Left ventricle myocardium inferior (tissue), 1 donor: ENCODE data around the gene PDE8A. TPM values are rescaled to one million over a fixed set of nuclear protein-coding genes. Genes with fewer than 3 reads are reported as not detected.

Experiments used
- DNase-seq: peaks from one replicate; pipeline ENCODE4 v3.0.0-alpha.2; 2020
- H3K27ac ChIP-seq: fragments of 200-600 bp; replicated peaks from 2 replicates; pipeline ENCODE4 v1.8.0; 2021
- H3K27me3 ChIP-seq: fragments of 200-600 bp; 2 replicates; pipeline ENCODE4 v1.8.0; 2021; ENCODE audit warnings: low read depth
- H3K36me3 ChIP-seq: fragments of 200-600 bp; 2 replicates; pipeline ENCODE4 v1.8.0; 2021
- H3K4me1 ChIP-seq: fragments of 200-600 bp; 2 replicates; pipeline ENCODE4 v1.8.0; 2021
- H3K4me3 ChIP-seq: fragments of 200-600 bp; 2 replicates; pipeline ENCODE4 v1.8.0; 2021; ENCODE audit warnings: mild to moderate bottlenecking, moderate library complexity
- H3K9me3 ChIP-seq: fragments of 200-600 bp; replicated peaks from 2 replicates; pipeline ENCODE4 v1.8.0; 2021
- intact Hi-C: fragments of 100-400 bp; cut with micrococcal nuclease; formaldehyde crosslinking; loops from one replicate; pipeline ENCODE4 v1.11.0; 2022
- total RNA-seq: library from RNA; stranded (reverse); fragmentation: NEBNext Ultra II Directional; extraction: Animal tissue kit (Norgen Biotek cat#: 25700); gene quantifications from one replicate; pipeline ENCODE4 v1.2.1, GENCODE V29; 2021
- TF ChIP-seq, protein P1 (sequence below): fragments of 200-600 bp; IDR thresholded peaks from 2 replicates; pipeline ENCODE4 v1.8.0; 2021; ENCODE audit warnings: antibody characterized with exemption, mild to moderate bottlenecking, borderline replicate concordance
- donor health status: DM: no; HTN: yes; CAD: no; lungs with severe emphysema.

The PDE8A gene
- total RNA-seq, 1 donor from 2014 or later, result 17.8 TPM

- TF ChIP-seq, protein P1, sequence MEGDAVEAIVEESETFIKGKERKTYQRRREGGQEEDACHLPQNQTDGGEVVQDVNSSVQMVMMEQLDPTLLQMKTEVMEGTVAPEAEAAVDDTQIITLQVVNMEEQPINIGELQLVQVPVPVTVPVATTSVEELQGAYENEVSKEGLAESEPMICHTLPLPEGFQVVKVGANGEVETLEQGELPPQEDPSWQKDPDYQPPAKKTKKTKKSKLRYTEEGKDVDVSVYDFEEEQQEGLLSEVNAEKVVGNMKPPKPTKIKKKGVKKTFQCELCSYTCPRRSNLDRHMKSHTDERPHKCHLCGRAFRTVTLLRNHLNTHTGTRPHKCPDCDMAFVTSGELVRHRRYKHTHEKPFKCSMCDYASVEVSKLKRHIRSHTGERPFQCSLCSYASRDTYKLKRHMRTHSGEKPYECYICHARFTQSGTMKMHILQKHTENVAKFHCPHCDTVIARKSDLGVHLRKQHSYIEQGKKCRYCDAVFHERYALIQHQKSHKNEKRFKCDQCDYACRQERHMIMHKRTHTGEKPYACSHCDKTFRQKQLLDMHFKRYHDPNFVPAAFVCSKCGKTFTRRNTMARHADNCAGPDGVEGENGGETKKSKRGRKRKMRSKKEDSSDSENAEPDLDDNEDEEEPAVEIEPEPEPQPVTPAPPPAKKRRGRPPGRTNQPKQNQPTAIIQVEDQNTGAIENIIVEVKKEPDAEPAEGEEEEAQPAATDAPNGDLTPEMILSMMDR, result no peak
- Histone ChIP-seq H3K27me3 (no peaks in the 10 kb centered on the region), H3K36me3 (no peaks in the 10 kb centered on the region), H3K4me3 (no peak overlapping the region), H3K4me1 (peaks cover 14% of the 10 kb centered on the region), H3K9me3 (no peaks in the 10 kb centered on the region), H3K27ac (no peak overlapping the region)
- no peak for DNase-seq
- intact Hi-C loops, result no loop called here
Observed at GRCh38 chr15:84940399-84940798, 41.3 kb upstream of the PDE8A start.

- intact Hi-C loops, result no loop called here
- Histone ChIP-seq H3K4me1 (peaks cover 24% of the 10 kb centered on the region), H3K27me3 (no peaks in the 10 kb centered on the region), H3K4me3 (no peak overlapping the region), H3K27ac (no peak overlapping the region), H3K9me3 (no peaks in the 10 kb centered on the region), H3K36me3 (no peaks in the 10 kb centered on the region)
- no peak for DNase-seq
- TF ChIP-seq, protein P1, result no peak
Observed at GRCh38 chr15:84942456-84942855, 39.2 kb upstream of the PDE8A start.

DNA sequence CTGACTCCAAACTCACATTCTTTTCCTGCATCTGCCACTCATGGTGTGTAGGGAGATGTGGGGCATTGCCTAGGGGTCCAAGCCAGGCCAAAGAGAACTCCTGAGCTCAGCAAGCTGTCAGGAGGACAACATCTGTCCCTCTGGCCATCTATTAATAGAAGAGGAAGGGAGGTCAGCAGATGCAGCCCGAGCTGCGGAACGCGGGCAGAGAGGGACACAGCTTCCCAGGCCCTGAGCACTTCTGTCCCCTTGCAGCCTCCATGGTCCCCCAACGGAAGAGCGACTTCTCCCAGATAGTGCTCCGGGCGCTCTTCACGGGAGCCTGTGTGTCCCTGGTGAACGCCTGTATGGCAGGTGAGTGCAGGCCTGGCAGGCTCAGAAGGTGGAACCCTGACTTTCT, 37.3 kb upstream of the PDE8A start:
- intact Hi-C loops, result no loop called here
- H3K36me3 ChIP-seq, result no peaks in the 10 kb centered on the region
- no peak for DNase-seq
- H3K4me1 ChIP-seq, result peaks cover 38% of the 10 kb centered on the region
- peak overlapping the region; percentile 36 for H3K4me3 ChIP-seq
- H3K27me3 ChIP-seq, result no peaks in the 10 kb centered on the region
- TF ChIP-seq, protein P1, result no peak
- H3K27ac ChIP-seq, result peak overlapping the region; percentile 74
- no peaks in the 10 kb centered on the region for H3K9me3 ChIP-seq

DNA sequence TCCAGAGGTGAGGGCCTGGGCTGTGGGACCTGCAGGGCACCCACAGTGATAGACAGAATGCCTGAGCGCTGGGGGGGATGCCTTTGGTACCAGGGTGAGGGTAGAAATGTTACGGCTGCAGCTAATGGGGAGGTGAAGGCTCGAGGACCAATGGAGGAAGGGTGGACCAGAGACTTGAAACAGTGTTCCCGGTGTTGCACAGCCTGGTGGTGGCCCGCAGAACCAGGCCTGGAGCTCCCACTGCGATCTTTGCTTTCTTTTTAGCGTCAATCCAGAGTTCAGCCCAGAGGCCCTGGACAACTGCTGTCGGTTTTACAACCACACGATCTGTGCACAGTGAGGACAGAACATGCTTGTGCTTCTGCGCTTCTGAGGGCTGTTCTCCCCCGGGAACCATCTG, 36.8 kb upstream of the PDE8A start:
- intact Hi-C loops, result no loop called here
- TF ChIP-seq, protein P1, result no peak
- peaks cover 38% of the 10 kb centered on the region for H3K4me1 ChIP-seq
- peak overlapping the region; percentile 74 for H3K27ac ChIP-seq
- H3K27me3 ChIP-seq, result no peaks in the 10 kb centered on the region
- H3K9me3 ChIP-seq, result no peaks in the 10 kb centered on the region
- peak overlapping the region; percentile 36 for H3K4me3 ChIP-seq
- DNase-seq, result no peak
- no peaks in the 10 kb centered on the region for H3K36me3 ChIP-seq

DNA sequence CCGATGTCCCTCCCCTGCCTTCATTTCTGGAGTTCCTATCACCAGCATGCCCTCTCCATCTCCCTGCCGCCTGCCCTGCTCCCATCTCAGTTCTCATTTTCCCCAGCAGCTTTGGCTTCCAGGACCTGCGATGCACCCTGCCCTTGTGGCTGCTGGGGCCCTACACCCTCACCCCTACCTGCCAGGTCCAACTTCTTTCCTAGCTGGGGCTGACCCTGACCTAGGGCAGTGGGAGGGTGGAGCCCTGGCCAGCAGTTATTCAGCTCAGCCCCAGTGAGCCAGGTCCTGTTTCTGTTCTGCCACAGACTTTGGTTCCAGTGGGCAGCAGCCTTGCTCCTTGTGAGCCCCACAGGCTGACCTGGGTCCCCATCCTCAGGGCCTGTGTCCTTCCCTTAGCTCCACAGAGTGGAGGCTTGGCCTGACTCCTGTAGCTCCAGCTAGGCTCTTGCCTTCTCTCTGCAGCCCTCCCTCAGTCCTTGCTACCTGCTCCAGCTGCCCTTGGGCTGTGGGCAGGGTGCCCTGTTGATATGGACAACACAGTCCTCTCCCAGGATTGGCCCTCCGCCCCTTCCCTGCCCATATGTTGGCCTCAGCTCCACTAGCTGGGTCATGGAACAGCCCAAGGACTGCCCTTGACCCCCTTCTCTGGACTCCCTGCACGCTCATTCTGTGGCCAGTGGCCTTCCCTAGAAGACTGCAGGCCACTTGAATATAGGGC, 34.7 kb upstream of the PDE8A start:
- Histone ChIP-seq H3K9me3 (no peaks in the 10 kb centered on the region), H3K27me3 (no peaks in the 10 kb centered on the region), H3K27ac (peak overlapping the region; percentile 55), H3K4me1 (peaks cover 38% of the 10 kb centered on the region), H3K4me3 (no peak overlapping the region), H3K36me3 (no peaks in the 10 kb centered on the region)
- DNase-seq, result peak; percentile 48
- intact Hi-C loops, result no loop called here
- TF ChIP-seq, protein P1, result no peak
